Body of pancreas (tissue), 4 donors: Measurements from ENCODE around the gene FOS.

Experiments used
- POLR2A ChIP-seq, 3 donors: fragments of 450-650 bp; IDR thresholded peaks; one replicate each; pipeline ENCODE4 v1.6.1; 2016; ENCODE audit warnings: antibody characterized with exemption in 3 of 3, mild to moderate bottlenecking in 2 of 3
- TF ChIP-seq, protein P1 (sequence below), 7 experiments: fragments of 450-650 bp in 4 of 7; fragments of 200-600 bp in 3 of 7; sonication (generic) in 3 of 7; IDR thresholded peaks; one replicate each; pipeline ENCODE4 v1.5.1; 2016 to 2019; ENCODE audit warnings: antibody characterized with exemption in 7 of 7

DNA sequence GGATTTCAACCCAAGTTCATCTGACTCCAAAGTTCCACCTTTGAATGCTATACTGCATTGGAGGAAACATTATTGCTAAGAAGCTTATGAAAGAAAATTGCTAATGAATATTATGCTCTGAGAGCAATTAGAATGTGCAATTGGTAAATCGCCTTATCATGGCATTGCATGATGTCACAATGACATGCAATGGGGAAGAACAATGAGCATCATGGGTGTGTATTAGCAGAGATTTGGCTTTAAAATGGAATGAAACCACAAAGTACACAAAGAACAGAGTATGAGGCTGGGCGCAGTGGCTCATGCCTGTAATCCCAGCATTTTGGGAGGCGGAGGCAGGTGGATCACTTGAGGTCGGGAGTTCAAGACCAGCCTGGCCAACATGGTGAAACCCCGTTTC is 34.7 kb downstream of the FOS start:
- TF ChIP-seq, protein P1, sequence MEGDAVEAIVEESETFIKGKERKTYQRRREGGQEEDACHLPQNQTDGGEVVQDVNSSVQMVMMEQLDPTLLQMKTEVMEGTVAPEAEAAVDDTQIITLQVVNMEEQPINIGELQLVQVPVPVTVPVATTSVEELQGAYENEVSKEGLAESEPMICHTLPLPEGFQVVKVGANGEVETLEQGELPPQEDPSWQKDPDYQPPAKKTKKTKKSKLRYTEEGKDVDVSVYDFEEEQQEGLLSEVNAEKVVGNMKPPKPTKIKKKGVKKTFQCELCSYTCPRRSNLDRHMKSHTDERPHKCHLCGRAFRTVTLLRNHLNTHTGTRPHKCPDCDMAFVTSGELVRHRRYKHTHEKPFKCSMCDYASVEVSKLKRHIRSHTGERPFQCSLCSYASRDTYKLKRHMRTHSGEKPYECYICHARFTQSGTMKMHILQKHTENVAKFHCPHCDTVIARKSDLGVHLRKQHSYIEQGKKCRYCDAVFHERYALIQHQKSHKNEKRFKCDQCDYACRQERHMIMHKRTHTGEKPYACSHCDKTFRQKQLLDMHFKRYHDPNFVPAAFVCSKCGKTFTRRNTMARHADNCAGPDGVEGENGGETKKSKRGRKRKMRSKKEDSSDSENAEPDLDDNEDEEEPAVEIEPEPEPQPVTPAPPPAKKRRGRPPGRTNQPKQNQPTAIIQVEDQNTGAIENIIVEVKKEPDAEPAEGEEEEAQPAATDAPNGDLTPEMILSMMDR (IDR thresholded peaks at IDR 0.05) = no peak
- no peak for TF ChIP-seq POLR2A (IDR thresholded peaks at IDR 0.05)
